ENCODE results near the gene IGSF9.

DNA sequence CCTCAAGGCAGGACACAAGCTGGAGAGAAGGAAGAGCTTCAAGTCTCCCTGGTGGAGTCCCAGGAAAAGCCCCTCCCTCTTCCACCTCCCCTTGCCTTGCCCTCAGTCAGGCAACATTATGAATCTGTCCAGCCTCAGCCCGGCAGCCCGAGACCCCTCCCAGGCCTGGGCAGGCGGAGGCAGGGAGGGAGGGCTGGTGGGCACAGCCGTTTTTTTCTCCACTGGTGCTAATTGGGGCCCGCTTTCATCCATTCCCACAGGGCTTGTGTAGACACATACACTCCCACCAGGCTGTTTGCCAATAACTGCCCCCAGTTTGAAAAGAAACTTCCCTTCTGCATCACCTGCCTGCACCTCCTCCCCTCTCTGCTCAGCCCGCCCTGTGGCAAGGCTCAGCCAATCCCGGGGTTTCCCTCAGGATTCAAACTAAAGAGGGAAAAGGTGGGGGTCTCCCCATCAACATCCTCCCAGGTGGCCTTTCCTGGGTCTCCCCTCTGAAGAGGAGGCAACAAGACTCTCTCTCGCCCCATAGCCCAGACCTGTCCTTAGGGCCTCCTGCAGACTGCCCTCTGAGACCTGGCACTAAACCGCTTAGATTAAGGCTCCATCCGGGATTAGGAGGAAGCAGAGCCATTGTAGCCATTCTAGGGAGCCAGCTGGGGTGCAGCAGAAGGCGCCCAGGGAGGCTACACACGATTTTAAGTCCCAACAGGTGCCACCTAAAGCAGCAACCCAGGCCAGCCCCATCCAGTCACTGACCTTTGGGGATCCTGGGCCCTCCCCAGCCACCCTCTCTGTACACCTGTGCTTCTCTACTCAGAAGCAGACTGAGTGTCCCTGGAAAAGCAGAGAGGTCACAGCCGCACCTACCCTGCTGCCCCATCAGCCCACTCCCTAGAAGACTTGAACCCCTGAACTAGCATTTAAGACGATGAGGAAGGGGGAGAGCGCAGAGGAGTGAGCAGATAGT, 3.5 kb downstream of the IGSF9 start:
- no peak for TF ChIP-seq CTCF (IDR thresholded peaks at IDR 0.05; ENCODE audit: insufficient read depth, low read depth, low read length)
- no peak for TF ChIP-seq EZH2 (IDR thresholded peaks at IDR 0.05; ENCODE audit: insufficient read depth, low read length)
